ENCODE measurements around the gene F2R. TPM values are rescaled to one million over a fixed set of nuclear protein-coding genes. Genes with fewer than 3 reads are reported as not detected.

F2R gene
- total and polyA plus RNA-seq, 10 of the 15 experiments (the other 5 are each of a cell fraction or from before 2014, with no cell fraction given), result 1.8 to 75.4 (median 8.0) TPM

DNA sequence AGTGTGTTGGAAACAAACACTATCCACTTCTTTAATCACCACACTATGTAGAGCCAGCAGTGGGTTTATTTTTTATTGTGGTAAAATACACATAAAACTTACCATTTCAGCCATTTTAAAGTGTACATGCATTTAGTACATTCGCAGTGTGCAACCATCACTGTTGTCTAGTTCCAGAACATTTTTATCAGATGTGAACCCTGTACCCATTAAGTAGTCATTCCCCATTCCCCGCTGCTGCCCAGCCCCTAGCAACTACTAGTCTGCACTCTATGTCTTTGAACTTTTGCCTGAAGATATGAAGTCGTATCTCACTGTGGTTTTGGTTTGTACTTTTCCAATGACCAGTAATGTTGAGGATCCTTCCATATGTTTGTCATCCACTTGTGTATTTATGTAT is 30.2 kb upstream of the F2R start (continued):
- no peak for TF ChIP-seq ZNF622 (IDR thresholded peaks at IDR 0.05)

DNA sequence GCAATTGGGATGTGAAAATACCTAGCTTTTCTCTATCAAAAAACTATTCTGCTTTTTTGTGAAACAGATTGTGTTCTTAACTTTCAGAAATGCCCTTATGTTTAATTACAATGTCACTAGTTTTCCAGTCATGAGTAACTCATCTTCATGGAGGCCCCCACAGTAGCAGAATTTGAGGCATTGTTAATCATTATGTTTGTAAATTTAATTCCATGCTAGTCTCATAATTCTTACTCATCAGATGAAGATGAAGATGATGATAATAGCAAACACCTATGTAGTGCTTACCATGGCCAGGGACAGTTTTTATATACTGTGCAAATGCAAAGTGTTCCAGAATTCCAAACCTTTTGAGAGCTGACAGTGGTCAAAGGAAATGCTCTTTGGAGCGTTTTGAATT is 27.7 kb upstream of the F2R start:
- H3K9ac ChIP-seq (ENCODE audit: control insufficient read depth, insufficient read depth, low read length), result no peak overlapping the region
- no peak overlapping the region for H3K27ac ChIP-seq (ENCODE audit: control insufficient read depth, insufficient read depth)
- DNase-seq (ENCODE audit: low read depth, low spot score) (no peak), ATAC-seq (no peak), FAIRE-seq (no peak)
- H3K9me3 ChIP-seq (replicated peaks; ENCODE audit: control insufficient read depth, insufficient read depth, low read length), result no peaks in the 10 kb centered on the region
- H3K79me2 ChIP-seq (ENCODE audit: control insufficient read depth, insufficient read depth, low read length), result no peaks in the 10 kb centered on the region
- no peaks in the 10 kb centered on the region for H3K27me3 ChIP-seq (replicated peaks in 1 of 2; ENCODE audit: control insufficient read depth in 2 of 2, insufficient read depth in 2 of 2, low read length in 1 of 2)
- no peaks in the 10 kb centered on the region for H4K20me1 ChIP-seq (ENCODE audit: control insufficient read depth, insufficient read depth)
- in situ Hi-C loops (cut with MboI) (no loop called here), intact Hi-C loops (cut with micrococcal nuclease; ENCODE audit: unreplicated experiment) (no loop called here)
- ChIA-PET SMC1A (ENCODE audit: uncharacterized antibody, unreplicated experiment) (interaction anchor here (0.9 kb wide), 1 partner anchor 20 kb away, joined by 3 read pairs; no protein-coding TSS in a partner anchor), RAD21 (ENCODE audit: unreplicated experiment) (interaction anchor here (1.3 kb wide), 1 partner anchor 86 kb away, joined by 3 read pairs; no protein-coding TSS in a partner anchor), POLR2A (no interaction called here), CTCF (interaction anchor here (1.1 kb wide), 1 partner anchor 86 kb away, joined by 5 read pairs; no protein-coding TSS in a partner anchor)
- no peak overlapping the region for H2AFZ ChIP-seq (ENCODE audit: control insufficient read depth, low read depth, low read length)
- WGBS (ENCODE audit: insufficient coverage, insufficient replicate concordance, low lambda C conversion rate, missing lambda C conversion rate), result 100% methylated on average over 1 of the region's 1 CpG
- H3K4me2 ChIP-seq (ENCODE audit: control insufficient read depth, insufficient read depth), result no peak overlapping the region
- no TSS peak for BruUV-seq (replicated peaks)
- H3K36me3 ChIP-seq (ENCODE audit: control insufficient read depth in 2 of 2, insufficient read depth in 2 of 2, low read length in 1 of 2), result no peaks in the 10 kb centered on the region
- H3K4me3 ChIP-seq, result no peak overlapping the region
- peaks cover 10% of the 10 kb centered on the region for H3K4me1 ChIP-seq (ENCODE audit: control insufficient read depth, insufficient read depth, low read length)
- TF ChIP-seq, protein P1, sequence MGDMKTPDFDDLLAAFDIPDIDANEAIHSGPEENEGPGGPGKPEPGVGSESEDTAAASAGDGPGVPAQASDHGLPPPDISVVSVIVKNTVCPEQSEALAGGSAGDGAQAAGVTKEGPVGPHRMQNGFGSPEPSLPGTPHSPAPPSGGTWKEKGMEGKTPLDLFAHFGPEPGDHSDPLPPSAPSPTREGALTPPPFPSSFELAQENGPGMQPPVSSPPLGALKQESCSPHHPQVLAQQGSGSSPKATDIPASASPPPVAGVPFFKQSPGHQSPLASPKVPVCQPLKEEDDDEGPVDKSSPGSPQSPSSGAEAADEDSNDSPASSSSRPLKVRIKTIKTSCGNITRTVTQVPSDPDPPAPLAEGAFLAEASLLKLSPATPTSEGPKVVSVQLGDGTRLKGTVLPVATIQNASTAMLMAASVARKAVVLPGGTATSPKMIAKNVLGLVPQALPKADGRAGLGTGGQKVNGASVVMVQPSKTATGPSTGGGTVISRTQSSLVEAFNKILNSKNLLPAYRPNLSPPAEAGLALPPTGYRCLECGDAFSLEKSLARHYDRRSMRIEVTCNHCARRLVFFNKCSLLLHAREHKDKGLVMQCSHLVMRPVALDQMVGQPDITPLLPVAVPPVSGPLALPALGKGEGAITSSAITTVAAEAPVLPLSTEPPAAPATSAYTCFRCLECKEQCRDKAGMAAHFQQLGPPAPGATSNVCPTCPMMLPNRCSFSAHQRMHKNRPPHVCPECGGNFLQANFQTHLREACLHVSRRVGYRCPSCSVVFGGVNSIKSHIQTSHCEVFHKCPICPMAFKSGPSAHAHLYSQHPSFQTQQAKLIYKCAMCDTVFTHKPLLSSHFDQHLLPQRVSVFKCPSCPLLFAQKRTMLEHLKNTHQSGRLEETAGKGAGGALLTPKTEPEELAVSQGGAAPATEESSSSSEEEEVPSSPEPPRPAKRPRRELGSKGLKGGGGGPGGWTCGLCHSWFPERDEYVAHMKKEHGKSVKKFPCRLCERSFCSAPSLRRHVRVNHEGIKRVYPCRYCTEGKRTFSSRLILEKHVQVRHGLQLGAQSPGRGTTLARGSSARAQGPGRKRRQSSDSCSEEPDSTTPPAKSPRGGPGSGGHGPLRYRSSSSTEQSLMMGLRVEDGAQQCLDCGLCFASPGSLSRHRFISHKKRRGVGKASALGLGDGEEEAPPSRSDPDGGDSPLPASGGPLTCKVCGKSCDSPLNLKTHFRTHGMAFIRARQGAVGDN (IDR thresholded peaks at IDR 0.05), result no peak
- TF ChIP-seq SMARCA5 (IDR thresholded peaks at IDR 0.05) (no peak), ZZZ3 (IDR thresholded peaks at IDR 0.05; ENCODE audit: control insufficient read depth, insufficient read length, low read depth) (no peak), ATF7 (IDR thresholded peaks at IDR 0.05; ENCODE audit: low read depth) (no peak), RBBP5 (conservative IDR thresholded peaks at IDR 0.05) (no peak), SPI1 (IDR thresholded peaks at IDR 0.05; ENCODE audit: borderline replicate concordance, insufficient read depth, low read depth, low read length) (no peak), KLF5 (IDR thresholded peaks at IDR 0.05; ENCODE audit: partially characterized antibody) (no peak)
- TF ChIP-seq, protein P2, sequence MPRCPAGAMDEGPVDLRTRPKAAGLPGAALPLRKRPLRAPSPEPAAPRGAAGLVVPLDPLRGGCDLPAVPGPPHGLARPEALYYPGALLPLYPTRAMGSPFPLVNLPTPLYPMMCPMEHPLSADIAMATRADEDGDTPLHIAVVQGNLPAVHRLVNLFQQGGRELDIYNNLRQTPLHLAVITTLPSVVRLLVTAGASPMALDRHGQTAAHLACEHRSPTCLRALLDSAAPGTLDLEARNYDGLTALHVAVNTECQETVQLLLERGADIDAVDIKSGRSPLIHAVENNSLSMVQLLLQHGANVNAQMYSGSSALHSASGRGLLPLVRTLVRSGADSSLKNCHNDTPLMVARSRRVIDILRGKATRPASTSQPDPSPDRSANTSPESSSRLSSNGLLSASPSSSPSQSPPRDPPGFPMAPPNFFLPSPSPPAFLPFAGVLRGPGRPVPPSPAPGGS (IDR thresholded peaks at IDR 0.05; ENCODE audit: borderline replicate concordance, insufficient read depth, low read depth, low read length, poor library complexity, severe bottlenecking), result no peak
- TF ChIP-seq, protein P3, sequence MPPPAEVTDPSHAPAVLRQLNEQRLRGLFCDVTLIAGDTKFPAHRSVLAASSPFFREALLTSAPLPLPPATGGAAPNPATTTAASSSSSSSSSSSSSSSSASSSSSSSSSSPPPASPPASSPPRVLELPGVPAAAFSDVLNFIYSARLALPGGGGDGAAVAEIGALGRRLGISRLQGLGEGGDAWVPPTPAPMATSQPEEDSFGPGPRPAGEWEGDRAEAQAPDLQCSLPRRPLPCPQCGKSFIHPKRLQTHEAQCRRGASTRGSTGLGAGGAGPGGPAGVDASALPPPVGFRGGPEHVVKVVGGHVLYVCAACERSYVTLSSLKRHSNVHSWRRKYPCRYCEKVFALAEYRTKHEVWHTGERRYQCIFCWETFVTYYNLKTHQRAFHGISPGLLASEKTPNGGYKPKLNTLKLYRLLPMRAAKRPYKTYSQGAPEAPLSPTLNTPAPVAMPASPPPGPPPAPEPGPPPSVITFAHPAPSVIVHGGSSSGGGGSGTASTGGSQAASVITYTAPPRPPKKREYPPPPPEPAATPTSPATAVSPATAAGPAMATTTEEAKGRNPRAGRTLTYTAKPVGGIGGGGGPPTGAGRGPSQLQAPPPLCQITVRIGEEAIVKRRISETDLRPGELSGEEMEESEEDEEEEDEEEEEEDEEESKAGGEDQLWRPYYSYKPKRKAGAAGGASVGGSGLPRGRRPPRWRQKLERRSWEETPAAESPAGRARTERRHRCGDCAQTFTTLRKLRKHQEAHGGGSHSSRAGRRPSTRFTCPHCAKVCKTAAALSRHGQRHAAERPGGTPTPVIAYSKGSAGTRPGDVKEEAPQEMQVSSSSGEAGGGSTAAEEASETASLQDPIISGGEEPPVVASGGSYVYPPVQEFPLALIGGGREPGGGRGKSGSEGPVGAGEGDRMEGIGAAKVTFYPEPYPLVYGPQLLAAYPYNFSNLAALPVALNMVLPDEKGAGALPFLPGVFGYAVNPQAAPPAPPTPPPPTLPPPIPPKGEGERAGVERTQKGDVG (CRISPR knock-in tag; IDR thresholded peaks at IDR 0.05), result no peak
